Measurements from ENCODE around the gene NEBL. TPM values are rescaled to one million over a fixed set of nuclear protein-coding genes. Genes with fewer than 3 reads are reported as not detected.

The NEBL gene
- total RNA-seq, 1 donor from 2014 or later = 26.2 TPM

GRCh38 chr10:20778008-20778757 lies 118.9 kb downstream of the NEBL start:
- no peak for DNase-seq

- no peak for DNase-seq
These were observed 120.6 kb downstream of the NEBL start for GRCh38 chr10:20776384-20777118.

GRCh38 chr10:20771051-20771450 lies 126.1 kb downstream of the NEBL start:
- no peak for DNase-seq

GRCh38 chr10:20769481-20769880 lies 127.6 kb downstream of the NEBL start:
- DNase-seq = no peak

- DNase-seq = peak; percentile 76
These were observed 128.3 kb downstream of the NEBL start for GRCh38 chr10:20768843-20769242.

- DNase-seq = no peak
These were observed 130.1 kb downstream of the NEBL start for GRCh38 chr10:20767028-20767427.

- DNase-seq = no peak
These were observed 132.0 kb downstream of the NEBL start for GRCh38 chr10:20765066-20765465.

- DNase-seq = no peak
These were observed 136.7 kb downstream of the NEBL start for GRCh38 chr10:20760460-20760859.

- no peak for DNase-seq
These were observed 148.6 kb downstream of the NEBL start for GRCh38 chr10:20748551-20748950.

GRCh38 chr10:20747782-20748181 lies 149.3 kb downstream of the NEBL start:
- no peak for DNase-seq

- no peak for DNase-seq
These were observed 150.3 kb downstream of the NEBL start for GRCh38 chr10:20746856-20747255.

GRCh38 chr10:20745556-20746375 lies 151.3 kb downstream of the NEBL start:
- DNase-seq = no peak

- no peak for DNase-seq
These were observed 152.3 kb downstream of the NEBL start for GRCh38 chr10:20744821-20745220.

GRCh38 chr10:20743942-20744341 lies 153.2 kb downstream of the NEBL start:
- DNase-seq = no peak

GRCh38 chr10:20742737-20743541 lies 154.2 kb downstream of the NEBL start:
- DNase-seq = no peak

- DNase-seq = no peak
These were observed 157.0 kb downstream of the NEBL start for GRCh38 chr10:20740120-20740519.

GRCh38 chr10:20737107-20737506 lies 160.0 kb downstream of the NEBL start:
- DNase-seq = no peak

Small RNA genes within 50 kb of the gene (small RNA-seq; reads per million reads assigned to genes)
- not detected for gene AL157398.1 (ENCODE audit: low replicate concordance)
- gene MTND1P21 (ENCODE audit: low replicate concordance) = not detected
